ENCODE results near the gene EPB41L4B.

EPB41L4B gene

GRCh38 chr9:109264877-109265587 is 55.8 kb downstream of the EPB41L4B start:
- Histone ChIP-seq H3K9me3 (replicated peaks; ENCODE audit: low read length) (no peaks in the 10 kb centered on the region), H3K36me3 (ENCODE audit: insufficient read depth, low read length) (no peaks in the 10 kb centered on the region), H3K4me3 (ENCODE audit: low read length) (no peak overlapping the region), H3K27me3 (ENCODE audit: control insufficient read depth, insufficient read depth, low read length) (no peaks in the 10 kb centered on the region), H3K4me2 (ENCODE audit: low read length) (no peak overlapping the region), H3K4me1 (ENCODE audit: control insufficient read depth, insufficient read depth, low read length) (no peaks in the 10 kb centered on the region), H3K9ac (ENCODE audit: low read depth, low read length) (no peak overlapping the region)

DNA sequence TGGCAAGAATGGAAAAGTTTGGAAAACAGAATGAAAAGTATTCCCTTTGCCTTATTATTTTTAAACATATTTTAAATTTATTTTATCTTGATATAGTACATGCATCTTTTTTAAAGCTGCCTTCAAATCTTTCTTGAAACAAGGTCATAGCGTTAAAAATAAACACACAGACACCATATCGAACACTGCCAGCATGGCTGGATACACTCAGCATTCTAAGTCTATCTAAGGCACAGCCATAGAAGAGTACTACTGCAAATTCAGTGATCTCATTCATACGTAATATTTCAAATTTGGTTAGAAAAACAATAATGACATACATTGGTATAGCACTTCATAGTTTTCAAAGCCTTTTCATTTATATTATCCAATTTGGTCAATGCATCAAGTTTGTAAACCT is 57.5 kb downstream of the EPB41L4B start:
- H3K36me3 ChIP-seq (ENCODE audit: insufficient read depth, low read length): no peaks in the 10 kb centered on the region
- no peak overlapping the region for H3K4me2 ChIP-seq (ENCODE audit: low read length)
- no peaks in the 10 kb centered on the region for H3K4me1 ChIP-seq (ENCODE audit: control insufficient read depth, insufficient read depth, low read length)
- no peak overlapping the region for H3K9ac ChIP-seq (ENCODE audit: low read depth, low read length)
- no peaks in the 10 kb centered on the region for H3K9me3 ChIP-seq (replicated peaks; ENCODE audit: low read length)
- H3K4me3 ChIP-seq (ENCODE audit: low read length): no peak overlapping the region
- H3K27me3 ChIP-seq (ENCODE audit: control insufficient read depth, insufficient read depth, low read length): no peaks in the 10 kb centered on the region

DNA sequence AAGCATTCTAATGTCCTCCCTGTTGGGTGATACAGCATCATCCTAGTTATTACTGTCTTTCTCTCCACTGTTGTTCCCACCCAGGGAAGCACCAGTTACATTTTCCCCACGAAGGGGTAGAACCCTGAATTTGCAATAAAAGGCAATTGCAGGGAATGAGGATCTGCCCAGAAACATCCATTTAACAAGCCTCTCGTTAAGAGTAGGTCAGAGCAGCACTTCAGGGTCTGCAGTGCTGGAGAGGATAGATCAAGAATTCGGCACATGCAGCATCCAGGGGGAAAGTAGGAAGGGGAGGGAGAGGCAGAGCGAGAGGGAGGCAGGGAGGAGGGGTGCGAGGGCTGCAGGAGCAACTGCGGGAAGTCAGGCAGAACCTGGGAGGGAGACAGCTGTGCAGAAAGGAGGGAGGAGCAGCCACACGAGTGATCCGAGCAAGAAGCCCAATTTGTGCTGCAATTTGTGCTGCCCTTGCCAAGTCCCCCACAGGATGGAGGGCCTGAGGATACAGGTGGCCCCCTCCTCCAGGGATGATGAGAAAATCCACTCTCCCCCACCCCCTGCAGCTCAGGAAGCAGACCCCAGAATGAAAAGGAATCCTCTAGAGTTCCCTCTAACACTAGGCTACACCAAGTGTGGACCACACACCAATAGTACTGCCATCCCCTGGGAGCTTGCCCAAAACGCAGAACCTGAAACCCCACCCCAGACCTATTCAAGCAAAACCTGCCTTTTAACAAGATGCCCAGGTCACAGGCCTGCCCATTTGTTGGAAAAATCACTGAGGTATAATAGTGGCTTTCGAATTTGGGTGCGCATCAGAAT is 62.2 kb downstream of the EPB41L4B start:
- Histone ChIP-seq H3K9me3 (replicated peaks; ENCODE audit: low read length) (no peaks in the 10 kb centered on the region), H3K4me2 (ENCODE audit: low read length) (no peak overlapping the region), H3K9ac (ENCODE audit: low read depth, low read length) (no peak overlapping the region), H3K4me3 (ENCODE audit: low read length) (no peak overlapping the region), H3K27me3 (ENCODE audit: control insufficient read depth, insufficient read depth, low read length) (no peaks in the 10 kb centered on the region), H3K4me1 (ENCODE audit: control insufficient read depth, insufficient read depth, low read length) (peaks cover 20% of the 10 kb centered on the region), H3K36me3 (ENCODE audit: insufficient read depth, low read length) (no peaks in the 10 kb centered on the region)

DNA sequence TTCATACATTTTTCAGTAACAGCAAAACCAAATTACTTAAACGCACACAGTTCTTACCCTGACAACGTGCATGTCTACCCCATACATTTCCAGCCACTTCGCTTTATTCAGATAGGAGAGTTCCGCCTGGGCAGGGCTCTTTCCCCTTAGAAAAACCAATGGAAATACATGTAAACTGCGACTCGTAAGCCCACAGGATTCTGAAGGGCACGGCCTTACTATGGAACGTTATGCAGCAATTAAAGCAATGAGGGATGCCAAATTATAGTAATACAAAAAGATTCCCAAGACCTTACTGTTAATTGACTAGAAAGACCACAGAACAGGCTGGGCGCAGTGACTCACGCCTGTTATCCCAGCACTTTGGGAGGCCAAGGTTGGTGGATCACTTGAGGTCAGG is 64.5 kb downstream of the EPB41L4B start:
- no peak overlapping the region for H3K9ac ChIP-seq (ENCODE audit: low read depth, low read length)
- H3K4me3 ChIP-seq (ENCODE audit: low read length): no peak overlapping the region
- no peaks in the 10 kb centered on the region for H3K36me3 ChIP-seq (ENCODE audit: insufficient read depth, low read length)
- H3K9me3 ChIP-seq (replicated peaks; ENCODE audit: low read length): no peaks in the 10 kb centered on the region
- H3K4me1 ChIP-seq (ENCODE audit: control insufficient read depth, insufficient read depth, low read length): peaks cover 43% of the 10 kb centered on the region
- H3K27me3 ChIP-seq (ENCODE audit: control insufficient read depth, insufficient read depth, low read length): no peaks in the 10 kb centered on the region
- H3K4me2 ChIP-seq (ENCODE audit: low read length): no peak overlapping the region

DNA sequence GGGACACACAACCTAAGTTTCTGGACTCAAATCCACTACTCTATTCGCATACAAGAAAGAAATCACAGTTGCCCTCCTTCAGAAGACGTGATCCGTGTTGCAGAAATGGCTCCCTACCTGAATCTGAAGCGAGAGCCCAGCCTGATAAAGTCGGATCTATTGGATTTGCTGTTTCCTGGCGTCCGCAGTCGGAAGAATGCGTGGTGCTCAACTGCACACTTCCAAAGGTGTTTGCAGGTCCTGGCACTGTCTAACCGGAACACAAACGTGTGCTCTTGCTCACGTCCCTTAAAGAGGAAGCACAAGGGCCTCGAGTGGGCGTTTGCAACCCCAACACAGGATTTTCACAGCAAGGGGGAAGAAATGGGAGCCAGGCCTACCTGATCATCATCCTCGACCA is 65.5 kb downstream of the EPB41L4B start:
- Histone ChIP-seq H3K9me3 (replicated peaks; ENCODE audit: low read length) (no peaks in the 10 kb centered on the region), H3K4me1 (ENCODE audit: control insufficient read depth, insufficient read depth, low read length) (peaks cover 50% of the 10 kb centered on the region), H3K27me3 (ENCODE audit: control insufficient read depth, insufficient read depth, low read length) (no peaks in the 10 kb centered on the region), H3K4me2 (ENCODE audit: low read length) (no peak overlapping the region), H3K36me3 (ENCODE audit: insufficient read depth, low read length) (no peaks in the 10 kb centered on the region), H3K4me3 (ENCODE audit: low read length) (no peak overlapping the region), H3K9ac (ENCODE audit: low read depth, low read length) (no peak overlapping the region)

GRCh38 chr9:109254317-109254716 is 66.5 kb downstream of the EPB41L4B start:
- Histone ChIP-seq H3K27me3 (ENCODE audit: control insufficient read depth, insufficient read depth, low read length) (no peaks in the 10 kb centered on the region), H3K4me2 (ENCODE audit: low read length) (peak overlapping the region; percentile 50), H3K9me3 (replicated peaks; ENCODE audit: low read length) (no peaks in the 10 kb centered on the region), H3K4me1 (ENCODE audit: control insufficient read depth, insufficient read depth, low read length) (peaks cover 50% of the 10 kb centered on the region), H3K36me3 (ENCODE audit: insufficient read depth, low read length) (no peaks in the 10 kb centered on the region), H3K4me3 (ENCODE audit: low read length) (peak overlapping the region; percentile 19), H3K9ac (ENCODE audit: low read depth, low read length) (peak overlapping the region; percentile 51)

DNA sequence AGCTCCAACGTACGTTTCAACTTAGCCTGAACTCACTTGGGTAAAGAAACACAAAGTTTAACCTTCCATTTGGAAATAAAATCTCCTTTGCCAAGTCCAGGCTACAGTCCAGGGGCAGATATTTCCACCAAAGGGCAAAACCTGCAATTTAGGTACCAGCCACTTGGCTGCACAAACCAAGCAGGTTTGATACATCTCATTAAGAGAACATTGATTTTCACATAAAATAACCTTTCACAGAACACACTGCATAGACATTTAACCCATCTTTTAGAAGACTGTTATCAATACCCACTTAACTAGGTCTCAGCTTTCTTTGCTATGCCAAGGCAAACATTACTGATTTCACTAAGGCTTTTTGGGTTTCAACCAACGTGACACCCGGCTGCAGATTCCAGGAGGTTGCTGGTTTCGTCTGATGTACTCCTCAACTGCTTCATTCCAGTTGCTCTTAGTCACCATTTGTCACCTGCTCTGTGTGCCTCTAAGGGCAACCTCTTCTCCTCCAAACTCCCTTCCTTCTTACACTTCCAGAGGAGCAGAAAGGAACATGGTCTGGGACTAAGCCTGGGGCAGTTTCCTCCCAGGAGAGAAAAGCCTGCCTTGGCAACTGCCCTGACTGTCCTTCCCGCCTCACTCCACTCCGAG is 67.1 kb downstream of the EPB41L4B start:
- peak overlapping the region; percentile 6 for H3K9ac ChIP-seq (ENCODE audit: low read depth, low read length)
- no peaks in the 10 kb centered on the region for H3K27me3 ChIP-seq (ENCODE audit: control insufficient read depth, insufficient read depth, low read length)
- H3K4me2 ChIP-seq (ENCODE audit: low read length): peak overlapping the region; percentile 50
- peaks cover 50% of the 10 kb centered on the region for H3K4me1 ChIP-seq (ENCODE audit: control insufficient read depth, insufficient read depth, low read length)
- no peaks in the 10 kb centered on the region for H3K9me3 ChIP-seq (replicated peaks; ENCODE audit: low read length)
- H3K36me3 ChIP-seq (ENCODE audit: insufficient read depth, low read length): no peaks in the 10 kb centered on the region
- H3K4me3 ChIP-seq (ENCODE audit: low read length): no peak overlapping the region

DNA sequence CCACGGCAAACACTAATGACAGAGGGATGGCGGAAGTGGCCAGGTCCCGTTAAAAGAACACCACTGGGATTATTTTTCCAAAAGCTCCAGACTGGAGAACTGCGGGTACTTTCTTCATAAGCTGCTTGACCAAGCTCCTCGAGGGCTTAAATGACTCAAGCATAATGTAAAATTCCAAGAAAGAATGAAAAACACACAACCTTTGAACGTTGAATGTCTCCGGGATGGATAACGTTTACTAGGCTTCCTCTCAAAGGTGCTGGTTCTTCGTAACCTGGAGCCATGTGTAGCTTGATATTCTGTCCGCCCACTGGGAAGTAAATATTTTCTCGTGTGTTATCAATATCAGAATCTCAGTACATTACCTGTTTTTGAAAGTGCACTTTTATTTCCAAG is 67.6 kb downstream of the EPB41L4B start:
- Histone ChIP-seq H3K4me3 (ENCODE audit: low read length) (no peak overlapping the region), H3K4me1 (ENCODE audit: control insufficient read depth, insufficient read depth, low read length) (peaks cover 50% of the 10 kb centered on the region), H3K9me3 (replicated peaks; ENCODE audit: low read length) (no peaks in the 10 kb centered on the region), H3K4me2 (ENCODE audit: low read length) (peak overlapping the region; percentile 50), H3K9ac (ENCODE audit: low read depth, low read length) (no peak overlapping the region), H3K36me3 (ENCODE audit: insufficient read depth, low read length) (no peaks in the 10 kb centered on the region), H3K27me3 (ENCODE audit: control insufficient read depth, insufficient read depth, low read length) (no peaks in the 10 kb centered on the region)

DNA sequence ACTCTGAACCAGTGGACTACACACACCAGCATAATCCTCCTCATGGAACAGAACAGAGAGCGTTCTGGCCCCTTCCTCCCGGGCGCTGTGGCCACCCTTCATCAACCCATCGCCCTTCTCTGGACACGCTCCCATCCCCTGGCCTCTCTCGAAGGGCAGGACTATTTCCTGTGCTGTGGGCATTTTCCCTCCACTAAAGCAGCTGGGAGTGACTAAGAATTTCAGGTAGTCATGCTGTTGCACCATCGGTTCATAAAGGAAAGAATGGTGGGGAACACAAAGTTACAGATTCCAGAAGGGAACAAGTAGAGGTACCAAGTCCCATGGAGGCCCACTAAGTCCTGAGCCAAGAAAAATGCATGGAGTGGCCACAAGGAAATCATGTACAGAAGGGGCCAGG is 68.6 kb downstream of the EPB41L4B start:
- no peaks in the 10 kb centered on the region for H3K9me3 ChIP-seq (replicated peaks; ENCODE audit: low read length)
- no peak overlapping the region for H3K4me2 ChIP-seq (ENCODE audit: low read length)
- no peaks in the 10 kb centered on the region for H3K27me3 ChIP-seq (ENCODE audit: control insufficient read depth, insufficient read depth, low read length)
- H3K4me3 ChIP-seq (ENCODE audit: low read length): no peak overlapping the region
- no peaks in the 10 kb centered on the region for H3K36me3 ChIP-seq (ENCODE audit: insufficient read depth, low read length)
- H3K4me1 ChIP-seq (ENCODE audit: control insufficient read depth, insufficient read depth, low read length): peaks cover 50% of the 10 kb centered on the region
- H3K9ac ChIP-seq (ENCODE audit: low read depth, low read length): no peak overlapping the region

DNA sequence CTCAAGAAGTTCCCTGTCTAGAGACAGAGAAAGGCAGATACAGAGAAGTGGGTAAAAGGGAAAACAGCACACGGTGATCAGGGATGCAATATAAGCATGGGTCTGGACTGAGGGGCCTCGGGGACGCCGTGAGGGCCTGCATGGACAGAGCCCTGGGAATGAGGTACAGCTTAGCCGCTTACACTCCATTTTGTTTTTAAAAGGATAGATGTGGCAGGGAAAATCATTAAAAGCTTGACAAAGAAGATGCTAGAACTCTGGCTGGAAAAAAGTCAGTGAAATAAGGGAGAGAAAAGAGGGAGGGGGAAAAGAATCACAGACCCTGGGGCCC is 69.1 kb downstream of the EPB41L4B start:
- H3K4me2 ChIP-seq (ENCODE audit: low read length): peak overlapping the region; percentile 44
- no peaks in the 10 kb centered on the region for H3K27me3 ChIP-seq (ENCODE audit: control insufficient read depth, insufficient read depth, low read length)

GRCh38 chr9:109251080-109251775 is 69.6 kb downstream of the EPB41L4B start:
- Histone ChIP-seq H3K36me3 (ENCODE audit: insufficient read depth, low read length) (no peaks in the 10 kb centered on the region), H3K4me1 (ENCODE audit: control insufficient read depth, insufficient read depth, low read length) (peaks cover 47% of the 10 kb centered on the region), H3K4me2 (ENCODE audit: low read length) (peak overlapping the region; percentile 44), H3K4me3 (ENCODE audit: low read length) (no peak overlapping the region), H3K9ac (ENCODE audit: low read depth, low read length) (no peak overlapping the region), H3K9me3 (replicated peaks; ENCODE audit: low read length) (no peaks in the 10 kb centered on the region), H3K27me3 (ENCODE audit: control insufficient read depth, insufficient read depth, low read length) (no peaks in the 10 kb centered on the region)

More for the DNA sequence above, 69.1 kb downstream of the EPB41L4B start:
- no peak overlapping the region for H3K4me3 ChIP-seq (ENCODE audit: low read length)
- no peak overlapping the region for H3K9ac ChIP-seq (ENCODE audit: low read depth, low read length)
- no peaks in the 10 kb centered on the region for H3K9me3 ChIP-seq (replicated peaks; ENCODE audit: low read length)
- peaks cover 48% of the 10 kb centered on the region for H3K4me1 ChIP-seq (ENCODE audit: control insufficient read depth, insufficient read depth, low read length)
- no peaks in the 10 kb centered on the region for H3K36me3 ChIP-seq (ENCODE audit: insufficient read depth, low read length)

All from skeletal muscle satellite cell (primary cell).